ENCODE data around the gene PRR14L. TPM values are rescaled to one million over a fixed set of nuclear protein-coding genes. Genes with fewer than 3 reads are reported as not detected.
"Not testable (repeated sequence)": the region's sequence is repeated elsewhere in the genome, so short reads cannot be mapped to it uniquely, and the experiment has no call there.

PRR14L gene
- total RNA-seq, 4 donors from 2014 or later = 14.6 to 21.6 (median 18.5) TPM

GRCh38 chr22:31773416-31773815 lies 23.5 kb upstream of the PRR14L start:
- no peak for DNase-seq (ENCODE audit: extremely low spot score)
- WGBS = 61% methylated on average over 5 of the region's 5 CpGs
- peaks cover 21 to 99% (median 80%) of the 10 kb centered on the region in 4 donors for H3K36me3 ChIP-seq

GRCh38 chr22:31768422-31769059 lies 18.6 kb upstream of the PRR14L start:
- Histone ChIP-seq H3K27me3 (no peaks in the 10 kb centered on the region), H3K36me3 (peaks cover 49 to 100% (median 74%) of the 10 kb centered on the region in 4 donors), H3K9me3 (no peaks in the 10 kb centered on the region), H3K4me1 (no peaks in the 10 kb centered on the region), H3K27ac (replicated peaks in 1 of 4) (no peak overlapping the region), H3K4me3 (no peak overlapping the region)
- 95% methylated on average over 4 of the region's 4 CpGs for WGBS
- no peak for DNase-seq (ENCODE audit: extremely low spot score)
- intact Hi-C loops (cut with DNase I) = no loop called here
- TF ChIP-seq EP300 (IDR thresholded peaks at IDR 0.05) (no peak), POLR2AphosphoS5 (IDR thresholded peaks at IDR 0.05) (no peak), POLR2A (IDR thresholded peaks at IDR 0.05; ENCODE audit: low read depth) (no peak)
- TF ChIP-seq, protein P1, sequence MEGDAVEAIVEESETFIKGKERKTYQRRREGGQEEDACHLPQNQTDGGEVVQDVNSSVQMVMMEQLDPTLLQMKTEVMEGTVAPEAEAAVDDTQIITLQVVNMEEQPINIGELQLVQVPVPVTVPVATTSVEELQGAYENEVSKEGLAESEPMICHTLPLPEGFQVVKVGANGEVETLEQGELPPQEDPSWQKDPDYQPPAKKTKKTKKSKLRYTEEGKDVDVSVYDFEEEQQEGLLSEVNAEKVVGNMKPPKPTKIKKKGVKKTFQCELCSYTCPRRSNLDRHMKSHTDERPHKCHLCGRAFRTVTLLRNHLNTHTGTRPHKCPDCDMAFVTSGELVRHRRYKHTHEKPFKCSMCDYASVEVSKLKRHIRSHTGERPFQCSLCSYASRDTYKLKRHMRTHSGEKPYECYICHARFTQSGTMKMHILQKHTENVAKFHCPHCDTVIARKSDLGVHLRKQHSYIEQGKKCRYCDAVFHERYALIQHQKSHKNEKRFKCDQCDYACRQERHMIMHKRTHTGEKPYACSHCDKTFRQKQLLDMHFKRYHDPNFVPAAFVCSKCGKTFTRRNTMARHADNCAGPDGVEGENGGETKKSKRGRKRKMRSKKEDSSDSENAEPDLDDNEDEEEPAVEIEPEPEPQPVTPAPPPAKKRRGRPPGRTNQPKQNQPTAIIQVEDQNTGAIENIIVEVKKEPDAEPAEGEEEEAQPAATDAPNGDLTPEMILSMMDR (IDR thresholded peaks at IDR 0.05) = no peak

More at GRCh38 chr22:31773416-31773815, 23.5 kb upstream of the PRR14L start:
- TF ChIP-seq POLR2A (IDR thresholded peaks at IDR 0.05; ENCODE audit: low read depth) = no peak
- TF ChIP-seq EP300 (IDR thresholded peaks at IDR 0.05) = no peak
- no peak for TF ChIP-seq POLR2AphosphoS5 (IDR thresholded peaks at IDR 0.05)
- TF ChIP-seq, protein P1 (IDR thresholded peaks at IDR 0.05) = no peak
- H3K4me3 ChIP-seq = no peak overlapping the region
- H3K27me3 ChIP-seq = no peaks in the 10 kb centered on the region
- intact Hi-C loops (cut with DNase I) = no loop called here
- no peaks in the 10 kb centered on the region for H3K4me1 ChIP-seq
- H3K9me3 ChIP-seq = no peaks in the 10 kb centered on the region
- no peak overlapping the region for H3K27ac ChIP-seq (replicated peaks in 1 of 4)

- no peak for DNase-seq (ENCODE audit: extremely low spot score)
- Histone ChIP-seq H3K27ac (replicated peaks in 1 of 4) (no peak overlapping the region), H3K9me3 (no peaks in the 10 kb centered on the region), H3K36me3 (peaks cover 55 to 100% (median 74%) of the 10 kb centered on the region in 4 donors), H3K4me3 (no peak overlapping the region), H3K27me3 (no peaks in the 10 kb centered on the region), H3K4me1 (no peaks in the 10 kb centered on the region)
- TF ChIP-seq, protein P1 (IDR thresholded peaks at IDR 0.05) = no peak
- no peak for TF ChIP-seq POLR2A (IDR thresholded peaks at IDR 0.05; ENCODE audit: low read depth)
- no peak for TF ChIP-seq POLR2AphosphoS5 (IDR thresholded peaks at IDR 0.05)
- TF ChIP-seq EP300 (IDR thresholded peaks at IDR 0.05) = no peak
- WGBS = 94% methylated on average over 3 of the region's 3 CpGs
- intact Hi-C loops (cut with DNase I) = no loop called here
These were observed 14.9 kb upstream of the PRR14L start for GRCh38 chr22:31764785-31765184.

GRCh38 chr22:31758860-31759259 lies 8.9 kb upstream of the PRR14L start:
- not testable (repeated sequence) for DNase-seq (ENCODE audit: extremely low spot score); H3K4me3 ChIP-seq; H3K27ac ChIP-seq (replicated peaks in 1 of 4); H3K27me3 ChIP-seq; H3K9me3 ChIP-seq
- Histone ChIP-seq H3K4me1 (peaks cover 11 to 16% (median 13%) of the 10 kb centered on the region in 4 donors), H3K36me3 (peaks cover 21 to 67% (median 50%) of the 10 kb centered on the region in 4 donors)
- intact Hi-C loops (cut with DNase I) = loop anchor here (10.0 kb wide), 1 partner anchor 186 kb away; the partner anchor contains the start of gene YWHAH
- 93% methylated on average over 5 of the region's 5 CpGs for WGBS

- Histone ChIP-seq H3K27ac (replicated peaks in 1 of 4) (no peak overlapping the region), H3K36me3 (peaks cover 12 to 51% (median 40%) of the 10 kb centered on the region in 4 donors), H3K9me3 (no peaks in the 10 kb centered on the region), H3K4me1 (peaks cover 23 to 28% (median 25%) of the 10 kb centered on the region in 4 donors), H3K4me3 (no peak overlapping the region), H3K27me3 (no peaks in the 10 kb centered on the region)
- TF ChIP-seq, protein P1 (IDR thresholded peaks at IDR 0.05) = no peak
- no peak for TF ChIP-seq POLR2A (IDR thresholded peaks at IDR 0.05; ENCODE audit: low read depth)
- TF ChIP-seq POLR2AphosphoS5 (IDR thresholded peaks at IDR 0.05) = no peak
- TF ChIP-seq EP300 (IDR thresholded peaks at IDR 0.05) = no peak
- 73% methylated on average over 1 of the region's 1 CpG for WGBS
- intact Hi-C loops (cut with DNase I) = loop anchor here (10.0 kb wide), 1 partner anchor 188 kb away; the partner anchor contains the start of gene YWHAH
- DNase-seq (ENCODE audit: extremely low spot score) = no peak
These were observed 7.3 kb upstream of the PRR14L start for GRCh38 chr22:31757265-31757664.
